Stromal cell of bone marrow (primary cell): ENCODE data around the gene SLC12A7.
"Not testable (repeated sequence)": the region's sequence is repeated elsewhere in the genome, so short reads cannot be mapped to it uniquely, and the experiment has no call there.

ENCODE experiments used
- DNase-seq: peaks from one replicate; pipeline ENCODE4 v3.0.0-alpha.2; 2012; ENCODE audit warnings: low read depth

SLC12A7 gene

DNA sequence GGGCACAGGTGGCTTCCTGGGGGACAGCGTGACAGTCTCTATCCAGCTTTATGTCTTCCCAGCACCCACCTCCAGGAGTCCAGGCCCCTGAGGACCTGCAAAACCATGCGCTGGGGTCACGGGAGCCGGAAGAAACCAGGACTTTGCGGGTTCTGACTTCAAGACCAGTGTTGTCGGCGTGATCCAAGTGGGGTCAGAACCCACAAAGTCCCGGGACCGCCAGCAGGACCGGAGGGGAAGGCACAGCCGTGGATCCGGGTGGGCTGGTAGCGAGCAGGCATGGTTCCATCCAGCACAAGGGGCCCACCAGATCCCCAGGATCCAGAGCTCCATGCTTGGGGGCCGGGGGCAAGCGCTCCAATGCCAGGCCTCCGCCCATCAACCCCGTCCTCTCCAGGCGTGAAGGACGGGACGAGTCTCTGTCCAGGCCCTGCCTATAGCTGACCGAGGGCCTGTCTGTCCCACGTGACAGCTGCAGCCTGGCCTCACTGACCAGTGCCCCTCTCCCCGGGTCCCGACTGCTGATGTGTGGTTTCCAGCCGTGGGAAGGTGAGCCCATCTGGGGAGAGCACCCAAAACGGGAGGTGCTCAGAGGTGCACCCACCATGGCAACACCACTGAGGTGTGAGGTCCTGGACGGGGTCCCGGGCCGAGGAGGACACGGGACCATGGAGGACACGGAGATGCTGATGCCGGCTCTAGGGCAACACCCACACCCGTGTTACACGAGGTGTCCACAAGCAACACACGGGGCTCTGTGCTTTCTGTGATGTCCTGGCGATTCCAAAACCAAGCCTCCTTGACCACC is 48.9 kb downstream of the SLC12A7 start:
- DNase-seq = no peak

DNA sequence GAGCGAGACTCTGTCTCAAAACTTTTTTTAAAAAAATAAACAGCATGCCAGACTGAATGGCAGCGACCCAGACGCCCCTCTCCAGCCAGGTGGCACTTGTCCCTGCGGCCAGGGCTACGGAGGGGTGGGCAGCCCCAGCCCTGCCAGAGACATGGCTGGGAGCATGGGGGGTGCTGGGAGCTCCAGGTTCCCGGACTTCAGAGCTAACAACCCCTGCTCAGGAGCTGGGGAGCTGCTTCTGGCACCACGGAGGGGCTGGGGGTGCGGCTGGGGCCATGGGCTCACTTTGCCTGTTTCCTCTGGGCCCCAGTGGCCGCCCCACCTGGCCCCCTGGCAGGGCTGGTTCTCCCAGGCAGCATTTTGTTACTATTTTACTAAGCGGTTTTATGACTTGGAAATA is 49.9 kb downstream of the SLC12A7 start:
- DNase-seq = no peak

GRCh38 chr5:1061292-1061691 is 50.6 kb downstream of the SLC12A7 start:
- not testable (repeated sequence) for DNase-seq

DNA sequence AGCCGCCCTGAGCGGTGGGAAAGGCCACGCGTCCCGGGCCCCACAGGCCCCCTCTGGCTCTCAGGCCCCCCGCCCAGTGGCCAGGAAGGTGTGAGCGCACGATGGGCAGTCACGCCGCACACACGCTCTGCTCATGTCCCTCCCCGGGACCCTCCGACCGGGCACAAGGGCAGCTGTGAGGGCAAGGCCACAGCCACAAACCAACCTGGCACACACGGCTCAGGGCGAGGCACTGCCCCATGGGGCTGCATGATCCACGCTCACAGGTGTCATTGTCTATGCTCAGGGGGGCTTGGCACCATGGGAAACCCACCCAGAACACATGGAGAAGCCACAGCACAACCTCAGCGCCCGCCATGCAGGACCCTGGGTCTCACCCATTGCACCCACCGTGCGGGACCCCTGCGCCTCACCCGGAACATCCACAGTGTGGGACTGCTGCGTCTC is 51.3 kb downstream of the SLC12A7 start:
- no peak for DNase-seq

GRCh38 chr5:1059884-1060263 is 52.0 kb downstream of the SLC12A7 start:
- DNase-seq = no peak

DNA sequence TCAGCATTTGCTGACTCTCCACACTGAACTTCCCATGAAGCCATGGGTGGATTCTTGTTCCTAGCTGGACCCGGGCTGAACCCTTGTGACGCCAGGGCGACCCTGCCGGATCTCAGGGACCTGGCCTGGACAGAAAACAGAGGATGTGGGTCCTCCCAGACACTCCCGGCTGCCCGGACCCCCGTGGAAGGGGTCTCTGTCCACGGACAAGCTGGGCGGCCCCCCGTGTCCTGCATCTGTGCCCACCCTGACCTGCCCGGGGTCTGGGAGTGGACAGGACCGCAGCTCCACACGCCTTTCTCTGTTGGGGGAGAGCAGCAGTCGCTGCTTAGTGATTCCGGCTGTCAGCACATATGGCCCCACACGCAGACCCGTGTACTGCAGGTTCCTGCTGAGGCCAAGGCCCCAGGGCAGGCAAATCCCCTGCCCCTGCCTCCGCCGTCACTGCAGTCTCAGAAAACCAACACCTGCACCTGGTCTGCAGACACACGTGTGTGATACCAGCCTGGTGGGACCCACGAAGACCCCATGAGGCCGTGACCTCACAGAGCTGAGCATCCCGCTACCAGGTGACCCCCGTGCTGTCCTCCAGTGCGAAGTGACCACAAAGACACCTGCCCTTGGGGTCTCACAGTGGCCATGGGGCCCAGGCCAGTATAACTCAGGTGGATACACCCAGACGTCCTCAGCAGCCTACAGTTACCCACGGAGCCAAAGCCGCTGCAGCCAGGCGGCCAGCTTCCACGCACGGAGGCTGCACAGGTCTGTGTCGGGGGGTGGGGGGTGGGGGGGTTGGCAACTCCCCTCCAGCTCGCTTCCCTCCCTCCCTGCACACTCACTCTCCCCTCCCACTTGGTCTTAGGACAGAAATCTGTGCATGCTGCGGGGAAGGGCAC is 52.6 kb downstream of the SLC12A7 start:
- DNase-seq = no peak

- no peak for DNase-seq
Observed at GRCh38 chr5:1058083-1058945, 53.5 kb downstream of the SLC12A7 start.

- no peak for DNase-seq
Observed at GRCh38 chr5:1057485-1058082, 54.3 kb downstream of the SLC12A7 start.

GRCh38 chr5:1056611-1057484 is 55.0 kb downstream of the SLC12A7 start:
- no peak for DNase-seq

DNA sequence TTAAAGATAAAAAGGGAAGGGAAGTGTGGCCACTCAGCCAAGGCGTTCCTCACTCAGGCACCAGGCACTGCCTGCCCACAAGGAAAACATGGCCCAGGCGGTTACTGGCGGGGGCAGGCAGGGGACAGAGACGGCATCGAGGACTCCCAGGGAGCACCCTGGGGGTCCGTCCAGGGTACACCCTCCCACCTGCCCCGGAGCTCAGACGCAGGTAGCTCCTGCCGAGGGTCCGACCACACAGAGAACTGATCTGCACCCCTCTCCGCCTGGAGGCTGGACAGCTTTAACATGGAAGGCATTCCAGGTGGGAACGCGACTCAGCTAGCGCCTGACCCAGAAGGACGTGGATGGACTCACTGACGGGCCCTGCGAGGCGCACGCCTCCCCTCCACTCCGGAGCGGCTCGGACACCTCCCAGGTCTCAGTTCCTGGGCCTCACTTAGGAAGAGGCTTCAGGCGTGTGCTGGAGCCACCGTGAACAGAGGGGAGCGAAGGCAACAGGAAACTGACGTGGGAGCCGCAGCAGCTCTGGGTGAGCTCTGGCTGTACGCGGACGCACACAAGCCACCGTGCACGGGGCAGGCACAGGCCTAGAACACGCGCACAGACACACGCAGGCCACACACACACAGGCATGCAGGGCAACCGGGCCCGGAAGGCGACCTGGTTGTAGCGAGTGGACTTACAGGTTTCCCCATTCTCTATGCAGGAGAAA is 55.8 kb downstream of the SLC12A7 start:
- DNase-seq = no peak

- no peak for DNase-seq
Observed at GRCh38 chr5:1054799-1055775, 56.8 kb downstream of the SLC12A7 start.

DNA sequence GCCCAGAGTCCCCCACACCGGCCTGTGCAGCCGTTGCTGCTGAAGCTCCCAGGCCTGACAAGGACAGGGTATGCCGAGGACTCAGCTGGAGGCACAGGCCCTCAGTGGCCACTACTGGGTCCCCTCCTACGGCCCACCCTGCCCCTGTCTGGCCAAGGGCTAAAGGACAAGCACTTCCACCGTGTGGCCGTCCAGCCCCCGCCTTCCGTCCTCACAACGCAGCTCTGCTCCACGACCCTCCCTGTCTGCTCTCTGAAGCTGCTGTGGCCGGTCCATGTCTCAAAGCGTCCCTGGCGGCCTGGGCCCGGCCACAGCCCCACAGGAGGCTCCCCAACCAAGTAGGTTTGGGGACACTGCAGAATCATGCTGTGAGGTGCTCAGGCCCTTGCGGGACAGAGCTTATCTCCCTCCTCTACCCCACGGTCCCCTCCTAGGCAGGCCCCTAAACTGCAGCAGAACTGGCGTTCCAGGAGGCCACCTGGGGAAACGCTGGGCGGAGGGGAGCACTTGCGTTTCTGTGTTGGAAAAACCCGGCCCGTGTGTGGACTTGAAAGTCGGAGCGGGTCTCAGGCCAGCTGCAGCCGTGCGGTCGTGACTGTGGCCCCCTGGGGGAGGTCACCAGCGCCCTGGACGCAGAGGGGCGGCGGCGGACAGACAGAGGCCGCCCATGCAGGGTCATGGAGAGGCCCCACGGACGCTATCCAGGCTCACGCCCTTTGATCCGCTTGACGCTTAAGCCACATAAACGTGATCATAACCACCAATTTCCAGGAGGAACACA is 57.7 kb downstream of the SLC12A7 start:
- DNase-seq = no peak

DNA sequence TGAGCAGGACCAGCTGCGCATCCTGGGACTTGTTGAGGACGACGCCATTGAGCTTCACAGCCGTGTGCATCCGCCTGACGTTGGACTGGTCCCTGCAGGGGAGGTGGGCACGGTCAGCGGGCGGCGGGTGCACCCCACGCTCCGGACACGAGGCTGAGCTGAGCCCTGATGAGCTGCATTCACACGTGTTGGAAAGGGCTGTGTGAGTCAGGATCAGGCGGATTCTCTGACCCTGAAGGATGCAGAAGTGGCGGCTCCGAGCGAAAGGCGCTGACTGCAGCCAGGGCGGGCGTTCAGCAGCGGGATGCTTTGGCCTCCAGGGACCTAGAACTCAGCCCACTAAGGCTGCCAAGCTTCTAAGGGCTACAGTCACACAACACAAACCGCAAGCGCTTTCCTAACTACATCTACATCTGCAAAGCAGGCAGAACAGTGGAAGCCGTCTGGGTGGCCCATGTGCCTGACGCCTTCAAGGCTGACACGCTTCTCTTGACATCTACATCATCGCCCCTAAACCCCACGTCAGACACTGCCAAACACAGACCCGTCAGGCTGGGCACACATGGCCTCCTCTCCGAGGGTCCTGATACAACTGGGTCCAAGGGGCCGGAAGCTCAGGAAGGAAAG is 58.4 kb downstream of the SLC12A7 start:
- no peak for DNase-seq

GRCh38 chr5:1052641-1053390 is 59.0 kb downstream of the SLC12A7 start:
- no peak for DNase-seq

GRCh38 chr5:1052076-1052475 is 59.8 kb downstream of the SLC12A7 start:
- DNase-seq = no peak

GRCh38 chr5:1051366-1051720 is 60.5 kb downstream of the SLC12A7 start:
- DNase-seq = no peak
